MM.1S (cell line): Measurements from ENCODE around the gene OVOL2.
"Not testable (repeated sequence)": the region's sequence is repeated elsewhere in the genome, so short reads cannot be mapped to it uniquely, and the experiment has no call there.

Experiments
- DNase-seq: peaks from one replicate; pipeline ENCODE4 v3.0.0-alpha.2; 2015
- H2AFZ ChIP-seq: fragments of 300-600 bp; sonication (generic); 2 replicates; pipeline ENCODE4 v1.6.0; 2016; ENCODE audit warnings: antibody characterized with exemption, low read length
- H3F3A ChIP-seq: fragments of 300-600 bp; sonication (generic); 2 replicates; pipeline ENCODE4 v1.6.1; 2016; ENCODE audit warnings: mild to moderate bottlenecking, antibody characterized with exemption, low read length, moderate library complexity, mixed read lengths; ENCODE audit not compliant: insufficient read depth
- H3K27ac ChIP-seq: fragments of 300-600 bp; sonication (generic); 2 replicates; pipeline ENCODE4 v1.5.1; 2016; ENCODE audit warnings: mild to moderate bottlenecking, low read length
- H3K27me3 ChIP-seq: fragments of 300-600 bp; sonication (generic); replicated peaks from 2 replicates; pipeline ENCODE4 v1.6.0; 2016; ENCODE audit warnings: low read length; ENCODE audit not compliant: insufficient read depth
- H3K36me3 ChIP-seq: fragments of 300-600 bp; sonication (generic); replicated peaks from 2 replicates; pipeline ENCODE4 v1.6.1; 2016; ENCODE audit warnings: mild to moderate bottlenecking, low read length, mixed read lengths; ENCODE audit not compliant: insufficient read depth
- H3K4me1 ChIP-seq: fragments of 300-600 bp; sonication (generic); 2 replicates; pipeline ENCODE4 v1.6.1; 2016; ENCODE audit warnings: low read length, mixed read lengths
- H3K4me2 ChIP-seq: fragments of 300-600 bp; sonication (generic); 2 replicates; pipeline ENCODE4 v1.6.0; 2016; ENCODE audit warnings: low read depth, low read length
- H3K4me3 ChIP-seq: fragments of 300-600 bp; sonication (generic); 2 replicates; pipeline ENCODE4 v1.5.1; 2016; ENCODE audit warnings: low read length, mixed read lengths
- H3K79me2 ChIP-seq: fragments of 300-600 bp; sonication (generic); 2 replicates; pipeline ENCODE4 v1.6.1; 2016; ENCODE audit warnings: mixed run types, low read length, mixed read lengths
- H3K9ac ChIP-seq: fragments of 300-600 bp; sonication (generic); 2 replicates; pipeline ENCODE4 v1.6.1; 2016; ENCODE audit warnings: low read length, mixed read lengths
- H3K9me2 ChIP-seq: fragments of 300-600 bp; sonication (generic); replicated peaks from 2 replicates; pipeline ENCODE4 v1.6.1; 2016; ENCODE audit warnings: mild to moderate bottlenecking, low read length, mixed read lengths; ENCODE audit not compliant: insufficient read depth
- H3K9me3 ChIP-seq: fragments of 300-600 bp; sonication (generic); replicated peaks from 2 replicates; pipeline ENCODE4 v1.6.1; 2016; ENCODE audit warnings: mild to moderate bottlenecking, low read length, mixed read lengths; ENCODE audit not compliant: insufficient read depth
- H4K20me1 ChIP-seq: fragments of 300-600 bp; sonication (generic); 2 replicates; pipeline ENCODE4 v1.6.1; 2016; ENCODE audit warnings: mild to moderate bottlenecking, low read length, moderate library complexity, mixed read lengths; ENCODE audit not compliant: insufficient read depth
- EZH2 ChIP-seq: fragments of 300-600 bp; sonication (generic); optimal IDR thresholded peaks from 2 replicates; pipeline ENCODE3; 2017; ENCODE audit warnings: low read depth, mild to moderate bottlenecking, antibody characterized with exemption, low read length, mixed read lengths
- EZH2phosphoT487 ChIP-seq: fragments of 300-600 bp; sonication (generic); IDR thresholded peaks from 2 replicates; pipeline ENCODE4 v1.6.1; 2018; ENCODE audit warnings: antibody characterized with exemption, low read length
- TF ChIP-seq, protein P1 (sequence below): fragments of 300-600 bp; sonication (generic); IDR thresholded peaks from 2 replicates; pipeline ENCODE4 v1.5.1; 2016; ENCODE audit warnings: antibody characterized with exemption, low read length, mixed read lengths

Gene OVOL2

DNA sequence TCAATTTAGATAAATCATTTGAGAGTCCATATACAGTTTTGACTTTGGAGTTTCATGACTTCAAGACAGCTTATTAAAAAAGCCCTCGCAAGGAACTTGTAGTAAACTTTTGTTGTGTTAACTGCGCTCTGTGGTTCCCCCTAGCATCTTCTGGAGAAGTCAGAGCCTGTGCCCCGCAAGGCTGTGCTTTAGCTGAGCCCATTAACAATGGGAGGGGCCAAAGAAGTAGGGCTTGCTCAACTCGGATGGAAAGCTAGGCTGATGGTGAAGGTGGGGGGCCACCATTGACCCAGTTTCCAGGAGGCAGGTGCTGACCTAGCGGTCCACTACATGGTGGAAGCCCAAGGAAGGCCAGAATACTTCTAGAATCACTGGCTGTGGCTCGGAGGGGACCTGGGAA, 29.3 kb upstream of the OVOL2 start:
- TF ChIP-seq, protein P1, sequence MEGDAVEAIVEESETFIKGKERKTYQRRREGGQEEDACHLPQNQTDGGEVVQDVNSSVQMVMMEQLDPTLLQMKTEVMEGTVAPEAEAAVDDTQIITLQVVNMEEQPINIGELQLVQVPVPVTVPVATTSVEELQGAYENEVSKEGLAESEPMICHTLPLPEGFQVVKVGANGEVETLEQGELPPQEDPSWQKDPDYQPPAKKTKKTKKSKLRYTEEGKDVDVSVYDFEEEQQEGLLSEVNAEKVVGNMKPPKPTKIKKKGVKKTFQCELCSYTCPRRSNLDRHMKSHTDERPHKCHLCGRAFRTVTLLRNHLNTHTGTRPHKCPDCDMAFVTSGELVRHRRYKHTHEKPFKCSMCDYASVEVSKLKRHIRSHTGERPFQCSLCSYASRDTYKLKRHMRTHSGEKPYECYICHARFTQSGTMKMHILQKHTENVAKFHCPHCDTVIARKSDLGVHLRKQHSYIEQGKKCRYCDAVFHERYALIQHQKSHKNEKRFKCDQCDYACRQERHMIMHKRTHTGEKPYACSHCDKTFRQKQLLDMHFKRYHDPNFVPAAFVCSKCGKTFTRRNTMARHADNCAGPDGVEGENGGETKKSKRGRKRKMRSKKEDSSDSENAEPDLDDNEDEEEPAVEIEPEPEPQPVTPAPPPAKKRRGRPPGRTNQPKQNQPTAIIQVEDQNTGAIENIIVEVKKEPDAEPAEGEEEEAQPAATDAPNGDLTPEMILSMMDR, result no peak
- no peak for TF ChIP-seq EZH2phosphoT487
- TF ChIP-seq EZH2, result no peak
- no peaks in the 10 kb centered on the region for H4K20me1 ChIP-seq
- no peaks in the 10 kb centered on the region for H3K9me3 ChIP-seq
- no peaks in the 10 kb centered on the region for H3K36me3 ChIP-seq
- no peak overlapping the region for H2AFZ ChIP-seq
- no peaks in the 10 kb centered on the region for H3F3A ChIP-seq
- H3K79me2 ChIP-seq, result no peaks in the 10 kb centered on the region
- no peaks in the 10 kb centered on the region for H3K27me3 ChIP-seq
- no peak overlapping the region for H3K9ac ChIP-seq
- H3K4me1 ChIP-seq, result no peaks in the 10 kb centered on the region
- no peaks in the 10 kb centered on the region for H3K9me2 ChIP-seq
- no peak overlapping the region for H3K4me2 ChIP-seq
- H3K4me3 ChIP-seq, result no peak overlapping the region
- H3K27ac ChIP-seq, result no peak overlapping the region
- no peak for DNase-seq

DNA sequence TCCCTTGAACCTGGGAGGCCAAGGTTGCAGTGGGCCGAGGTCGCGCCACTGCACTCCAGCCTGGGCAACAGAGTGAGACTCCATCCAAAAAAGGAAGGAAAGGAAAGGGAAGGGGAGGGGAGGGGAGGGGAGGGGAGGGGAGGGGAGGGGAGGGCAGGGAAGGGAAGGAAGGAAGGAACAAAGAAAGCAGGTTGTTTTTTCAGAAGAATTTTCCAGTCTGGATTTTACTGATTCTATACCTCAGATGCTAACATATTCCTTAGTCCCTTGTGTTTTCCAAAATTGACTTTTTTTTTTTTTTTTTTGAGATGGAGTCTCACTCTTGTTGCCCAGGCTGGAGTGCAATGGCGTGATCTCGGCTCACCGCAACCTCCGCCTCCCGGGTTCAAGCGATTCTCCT, 23.1 kb upstream of the OVOL2 start:
- H3K27ac ChIP-seq, H3K9me3 ChIP-seq, H3K9ac ChIP-seq, DNase-seq, H3K27me3 ChIP-seq, H3K79me2 ChIP-seq, H3F3A ChIP-seq, H3K36me3 ChIP-seq, H4K20me1 ChIP-seq, H3K9me2 ChIP-seq, H3K4me3 ChIP-seq, H3K4me1 ChIP-seq, H3K4me2 ChIP-seq, H2AFZ ChIP-seq: not testable (repeated sequence)

DNA sequence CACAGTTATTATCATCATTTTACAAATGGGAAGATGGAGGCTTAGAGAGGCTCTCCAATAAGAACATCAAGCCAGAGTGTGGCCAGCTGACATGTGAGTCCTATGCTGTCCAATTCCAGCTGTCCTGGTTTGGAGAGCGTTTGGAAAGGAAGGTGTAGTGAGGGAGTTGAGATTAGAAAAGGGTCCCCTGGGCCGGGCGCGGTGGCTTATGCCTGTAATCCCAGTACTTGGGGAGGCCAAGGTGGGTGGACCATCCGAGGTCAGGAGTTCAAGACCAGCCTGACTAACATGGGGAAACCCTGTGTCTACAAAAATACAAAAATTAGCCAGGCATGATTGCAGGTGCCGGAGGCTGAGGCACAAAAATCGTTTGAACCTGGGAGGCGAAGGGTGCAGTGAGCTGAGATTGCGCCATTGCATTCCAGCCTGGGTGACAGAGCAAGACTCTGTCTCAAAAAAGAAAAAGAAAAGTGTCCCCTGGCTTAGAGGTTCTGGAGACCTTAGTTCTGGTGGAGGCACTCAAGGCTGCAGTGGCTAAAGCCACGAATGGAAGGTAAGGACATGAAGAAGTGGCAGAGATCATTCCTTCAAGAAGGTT, 22.1 kb upstream of the OVOL2 start:
- no peak for DNase-seq
- Histone ChIP-seq H3K9me3 (no peaks in the 10 kb centered on the region), H3F3A (no peaks in the 10 kb centered on the region), H3K4me3 (no peak overlapping the region), H3K79me2 (no peaks in the 10 kb centered on the region), H3K27ac (no peak overlapping the region), H3K4me2 (no peak overlapping the region), H3K9me2 (no peaks in the 10 kb centered on the region), H4K20me1 (no peaks in the 10 kb centered on the region), H3K4me1 (no peaks in the 10 kb centered on the region), H3K36me3 (no peaks in the 10 kb centered on the region), H3K27me3 (no peaks in the 10 kb centered on the region), H2AFZ (no peak overlapping the region), H3K9ac (no peak overlapping the region)
- TF ChIP-seq, protein P1, result no peak
- TF ChIP-seq EZH2 (no peak), EZH2phosphoT487 (no peak)

DNA sequence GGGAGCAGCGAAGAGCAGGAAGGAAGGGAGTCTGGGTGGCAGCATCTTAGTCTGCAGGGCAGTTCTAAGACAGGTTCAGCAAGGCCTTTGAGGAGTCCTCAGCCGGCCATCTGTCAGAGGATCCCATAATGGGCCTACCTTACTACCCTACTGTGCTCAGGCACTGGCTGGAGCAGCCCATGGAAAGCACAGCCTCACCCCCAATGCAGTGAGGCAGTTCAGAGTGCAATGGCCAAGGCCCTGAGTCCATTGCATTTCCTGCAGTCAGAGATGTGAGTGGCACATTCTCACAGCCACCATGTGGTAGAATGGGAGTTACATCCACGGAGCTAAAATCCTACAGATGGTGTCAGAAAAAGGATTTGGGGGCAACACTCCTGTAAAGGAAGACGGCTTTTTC, 19.4 kb upstream of the OVOL2 start:
- no peak for DNase-seq
- Histone ChIP-seq H3K9me3 (no peaks in the 10 kb centered on the region), H4K20me1 (no peaks in the 10 kb centered on the region), H3F3A (no peaks in the 10 kb centered on the region), H3K4me2 (no peak overlapping the region), H2AFZ (no peak overlapping the region), H3K27ac (no peak overlapping the region), H3K27me3 (no peaks in the 10 kb centered on the region), H3K9me2 (no peaks in the 10 kb centered on the region), H3K36me3 (no peaks in the 10 kb centered on the region), H3K4me3 (no peak overlapping the region), H3K9ac (no peak overlapping the region), H3K79me2 (no peaks in the 10 kb centered on the region), H3K4me1 (no peaks in the 10 kb centered on the region)
- TF ChIP-seq, protein P1, result no peak
- TF ChIP-seq EZH2phosphoT487 (no peak), EZH2 (no peak)
